Parathyroid adenoma (tissue), 2 donors: ENCODE results near the gene YWHAH.

Experiments used
- H2AFZ ChIP-seq: fragments of 300-600 bp; sonication (generic); one replicate; pipeline ENCODE4 v1.7.0; 2017; ENCODE audit warnings: antibody characterized with exemption, mild to moderate bottlenecking
- H3K27ac ChIP-seq: fragments of 300-600 bp; sonication (generic); one replicate; pipeline ENCODE4 v1.7.0; 2017
- H3K27me3 ChIP-seq: fragments of 300-600 bp; sonication (generic); one replicate; pipeline ENCODE4 v1.7.0; 2017; ENCODE audit warnings: low read length; ENCODE audit not compliant: control insufficient read depth, insufficient read depth
- H3K36me3 ChIP-seq: fragments of 300-600 bp; sonication (generic); one replicate; pipeline ENCODE4 v1.7.0; 2017; ENCODE audit warnings: low read length; ENCODE audit not compliant: control insufficient read depth, insufficient read depth
- H3K4me1 ChIP-seq: fragments of 300-600 bp; sonication (generic); one replicate; pipeline ENCODE4 v1.7.0; 2017; ENCODE audit warnings: control low read depth
- H3K4me2 ChIP-seq: fragments of 300-600 bp; sonication (generic); one replicate; pipeline ENCODE4 v1.7.0; 2017; ENCODE audit warnings: low read length
- H3K4me3 ChIP-seq: fragments of 300-600 bp; sonication (generic); one replicate; pipeline ENCODE4 v1.7.0; 2017; ENCODE audit warnings: low read depth, low read length
- H3K79me2 ChIP-seq: fragments of 300-600 bp; sonication (generic); one replicate; pipeline ENCODE4 v1.7.0; 2017; ENCODE audit warnings: control low read depth
- H3K9ac ChIP-seq: fragments of 300-600 bp; sonication (generic); one replicate; pipeline ENCODE4 v1.7.0; 2017; ENCODE audit warnings: mild to moderate bottlenecking
- H3K9me3 ChIP-seq: fragments of 300-600 bp; sonication (generic); one replicate; pipeline ENCODE4 v1.7.0; 2017; ENCODE audit warnings: low read length; ENCODE audit not compliant: control insufficient read depth
- CTCF ChIP-seq: fragments of 300-600 bp; sonication (generic); IDR thresholded peaks from one replicate; pipeline ENCODE4 v1.7.0; 2017; ENCODE audit warnings: antibody characterized with exemption, mild to moderate bottlenecking
- donor health status: primary hyperparathyroidism.

Gene YWHAH

GRCh38 chr22:31951194-31952093 lies 7.1 kb downstream of the YWHAH start:
- Histone ChIP-seq H3K4me1 (no peaks in the 10 kb centered on the region), H3K36me3 (no peaks in the 10 kb centered on the region), H3K79me2 (peaks cover 8% of the 10 kb centered on the region), H3K9ac (no peak overlapping the region), H2AFZ (no peak overlapping the region), H3K27ac (no peak overlapping the region), H3K9me3 (no peaks in the 10 kb centered on the region), H3K4me2 (no peak overlapping the region), H3K27me3 (no peaks in the 10 kb centered on the region), H3K4me3 (no peak overlapping the region)
- TF ChIP-seq CTCF = no peak

- Histone ChIP-seq H3K9ac (no peak overlapping the region), H3K27ac (no peak overlapping the region), H2AFZ (no peak overlapping the region), H3K36me3 (no peaks in the 10 kb centered on the region), H3K4me3 (no peak overlapping the region), H3K27me3 (no peaks in the 10 kb centered on the region), H3K4me2 (no peak overlapping the region), H3K9me3 (no peaks in the 10 kb centered on the region), H3K79me2 (peaks cover 8% of the 10 kb centered on the region), H3K4me1 (no peaks in the 10 kb centered on the region)
- TF ChIP-seq CTCF = no peak
Observed at GRCh38 chr22:31952094-31952401, 7.7 kb downstream of the YWHAH start.

GRCh38 chr22:31952472-31952871 lies 8.1 kb downstream of the YWHAH start:
- H3K4me3 ChIP-seq = no peak overlapping the region
- H3K4me2 ChIP-seq = no peak overlapping the region
- no peak overlapping the region for H3K27ac ChIP-seq
- no peak for TF ChIP-seq CTCF
- H3K36me3 ChIP-seq = no peaks in the 10 kb centered on the region
- no peaks in the 10 kb centered on the region for H3K9me3 ChIP-seq
- H2AFZ ChIP-seq = no peak overlapping the region
- no peaks in the 10 kb centered on the region for H3K4me1 ChIP-seq
- H3K79me2 ChIP-seq = peaks cover 8% of the 10 kb centered on the region
- no peak overlapping the region for H3K9ac ChIP-seq
- no peaks in the 10 kb centered on the region for H3K27me3 ChIP-seq

- Histone ChIP-seq H3K9ac (no peak overlapping the region), H3K36me3 (no peaks in the 10 kb centered on the region), H2AFZ (no peak overlapping the region), H3K27me3 (no peaks in the 10 kb centered on the region), H3K27ac (no peak overlapping the region), H3K4me1 (no peaks in the 10 kb centered on the region), H3K9me3 (no peaks in the 10 kb centered on the region), H3K4me2 (no peak overlapping the region), H3K79me2 (peaks cover 8% of the 10 kb centered on the region), H3K4me3 (no peak overlapping the region)
- TF ChIP-seq CTCF = no peak
Observed at GRCh38 chr22:31953261-31953660, 8.9 kb downstream of the YWHAH start.
